CD1c-positive myeloid dendritic cell (primary cell): Measurements from ENCODE around the gene ARID4B.
A peak's percentile ranks its signal among the peaks of the same experiment; 100 is the strongest.
"Not testable (repeated sequence)": the region's sequence is repeated elsewhere in the genome, so short reads cannot be mapped to it uniquely, and the experiment has no call there.

Experiments
- DNase-seq: peaks from one replicate; pipeline ENCODE4 v3.0.0-alpha.2; 2016; ENCODE audit errors: extremely low spot score

ARID4B gene, protein sequence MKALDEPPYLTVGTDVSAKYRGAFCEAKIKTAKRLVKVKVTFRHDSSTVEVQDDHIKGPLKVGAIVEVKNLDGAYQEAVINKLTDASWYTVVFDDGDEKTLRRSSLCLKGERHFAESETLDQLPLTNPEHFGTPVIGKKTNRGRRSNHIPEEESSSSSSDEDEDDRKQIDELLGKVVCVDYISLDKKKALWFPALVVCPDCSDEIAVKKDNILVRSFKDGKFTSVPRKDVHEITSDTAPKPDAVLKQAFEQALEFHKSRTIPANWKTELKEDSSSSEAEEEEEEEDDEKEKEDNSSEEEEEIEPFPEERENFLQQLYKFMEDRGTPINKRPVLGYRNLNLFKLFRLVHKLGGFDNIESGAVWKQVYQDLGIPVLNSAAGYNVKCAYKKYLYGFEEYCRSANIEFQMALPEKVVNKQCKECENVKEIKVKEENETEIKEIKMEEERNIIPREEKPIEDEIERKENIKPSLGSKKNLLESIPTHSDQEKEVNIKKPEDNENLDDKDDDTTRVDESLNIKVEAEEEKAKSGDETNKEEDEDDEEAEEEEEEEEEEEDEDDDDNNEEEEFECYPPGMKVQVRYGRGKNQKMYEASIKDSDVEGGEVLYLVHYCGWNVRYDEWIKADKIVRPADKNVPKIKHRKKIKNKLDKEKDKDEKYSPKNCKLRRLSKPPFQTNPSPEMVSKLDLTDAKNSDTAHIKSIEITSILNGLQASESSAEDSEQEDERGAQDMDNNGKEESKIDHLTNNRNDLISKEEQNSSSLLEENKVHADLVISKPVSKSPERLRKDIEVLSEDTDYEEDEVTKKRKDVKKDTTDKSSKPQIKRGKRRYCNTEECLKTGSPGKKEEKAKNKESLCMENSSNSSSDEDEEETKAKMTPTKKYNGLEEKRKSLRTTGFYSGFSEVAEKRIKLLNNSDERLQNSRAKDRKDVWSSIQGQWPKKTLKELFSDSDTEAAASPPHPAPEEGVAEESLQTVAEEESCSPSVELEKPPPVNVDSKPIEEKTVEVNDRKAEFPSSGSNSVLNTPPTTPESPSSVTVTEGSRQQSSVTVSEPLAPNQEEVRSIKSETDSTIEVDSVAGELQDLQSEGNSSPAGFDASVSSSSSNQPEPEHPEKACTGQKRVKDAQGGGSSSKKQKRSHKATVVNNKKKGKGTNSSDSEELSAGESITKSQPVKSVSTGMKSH (N-terminal part only)

DNA sequence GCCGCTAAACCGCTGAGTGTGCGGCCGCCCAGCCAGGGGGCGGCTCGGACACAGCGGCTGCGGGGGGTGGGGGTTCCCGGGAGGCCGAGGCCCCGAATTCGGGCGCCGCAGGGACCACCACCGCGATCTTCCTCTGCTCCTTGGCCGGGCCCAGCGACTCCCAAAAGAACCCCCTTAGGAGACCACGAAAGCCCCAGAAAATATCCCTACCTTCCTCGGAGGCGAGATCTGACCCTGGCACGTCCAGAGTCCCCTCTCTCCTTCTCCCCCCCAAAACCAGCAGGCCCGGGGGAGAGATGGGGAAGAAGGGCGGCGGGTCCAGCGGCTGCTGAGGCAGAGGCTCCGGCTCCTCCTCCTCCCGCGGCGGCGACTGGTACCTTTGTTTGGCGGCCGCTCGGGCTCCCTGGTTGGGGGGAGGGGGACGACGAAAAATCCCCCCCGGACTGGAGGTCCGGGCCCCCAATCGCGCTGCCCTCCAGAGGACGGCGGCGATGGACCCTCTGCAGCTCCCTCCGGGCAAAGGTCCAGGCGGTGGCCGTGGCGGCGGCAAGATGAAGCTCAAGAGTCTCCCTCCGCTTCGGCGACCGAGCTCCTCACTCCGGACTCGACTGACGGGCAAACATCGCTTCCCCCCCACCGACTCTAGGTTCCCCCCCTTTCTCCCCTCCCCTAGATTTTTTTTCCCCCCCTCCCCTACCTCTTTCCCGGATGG is at the start of gene ARID4B:
Gene ARID4B (minus strand): TSS at position 621 of the 712 bp plus-strand sequence. CDS start 1,260 bp downstream, outside the sequence.
- DNase-seq = no peak

DNA sequence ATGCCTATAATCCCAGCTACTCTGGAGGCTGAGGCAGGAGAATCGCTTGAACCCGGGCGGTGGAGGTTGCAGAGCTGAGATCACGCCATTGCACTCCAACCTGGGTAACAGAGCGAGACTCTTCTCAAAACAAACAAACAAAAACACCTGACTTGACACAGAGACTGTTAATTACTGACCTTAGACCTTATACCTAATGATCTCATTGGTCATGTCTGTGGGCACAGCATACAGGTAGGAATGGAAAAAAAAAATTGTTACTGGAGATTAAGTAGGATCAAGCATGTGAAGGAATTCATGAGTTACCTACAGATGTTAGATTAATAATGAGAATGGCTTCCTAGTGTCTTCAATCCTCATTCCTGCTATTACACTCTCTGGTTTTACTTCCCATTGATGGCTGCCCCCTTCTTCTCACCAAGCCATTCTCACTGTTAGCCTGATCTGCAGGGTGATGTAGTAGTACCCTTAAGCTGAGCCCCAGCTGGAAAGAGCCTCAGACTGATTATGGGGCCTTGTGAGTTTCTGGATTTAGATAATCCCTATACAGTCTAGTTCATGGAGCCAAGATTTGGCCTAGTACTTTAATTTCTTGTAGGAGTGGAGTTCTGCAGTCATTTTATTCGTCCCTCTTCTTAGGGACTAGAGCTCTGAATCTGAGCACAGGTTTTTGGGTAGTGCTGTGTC is 48.1 kb upstream of the ARID4B start:
- DNase-seq = no peak

DNA sequence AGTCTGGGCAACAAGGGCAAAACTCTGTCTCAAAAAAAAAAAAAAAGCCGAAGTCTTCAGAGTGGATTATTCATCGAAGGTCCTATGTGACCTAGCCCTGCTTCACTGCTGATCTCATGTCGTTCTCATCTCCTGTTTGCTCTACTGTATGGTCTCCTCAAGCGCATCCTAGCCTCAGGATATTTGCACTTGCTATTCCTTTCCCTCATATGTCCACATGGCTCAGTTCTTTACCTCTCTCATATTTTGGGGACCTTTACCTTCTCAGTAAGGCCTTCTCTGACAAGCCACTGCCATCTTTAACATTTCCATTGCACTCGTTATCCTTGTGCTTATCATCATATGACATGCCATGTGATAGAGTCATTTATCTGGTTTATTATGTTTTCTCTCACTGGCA is 41.8 kb upstream of the ARID4B start:
- no peak for DNase-seq

DNA sequence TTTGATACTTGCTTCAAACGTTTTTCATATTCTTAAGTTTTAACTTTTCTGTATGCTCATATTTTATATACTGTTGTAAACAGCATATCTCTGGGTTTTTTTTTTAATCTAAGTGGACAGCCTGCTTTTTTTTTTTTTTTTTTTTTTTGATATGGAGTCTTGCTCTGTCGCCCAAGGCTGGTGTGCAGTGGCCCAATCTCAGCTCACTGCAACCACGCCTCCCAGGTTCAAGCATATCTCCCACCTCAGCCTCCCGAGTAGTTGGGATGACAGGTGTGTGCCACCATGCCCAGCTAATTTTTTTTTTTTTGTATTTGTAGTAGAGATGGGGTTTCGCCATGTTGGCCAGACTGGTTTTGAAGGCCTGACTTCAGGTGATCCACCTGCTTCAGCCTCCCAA is 40.4 kb upstream of the ARID4B start:
- no peak for DNase-seq

DNA sequence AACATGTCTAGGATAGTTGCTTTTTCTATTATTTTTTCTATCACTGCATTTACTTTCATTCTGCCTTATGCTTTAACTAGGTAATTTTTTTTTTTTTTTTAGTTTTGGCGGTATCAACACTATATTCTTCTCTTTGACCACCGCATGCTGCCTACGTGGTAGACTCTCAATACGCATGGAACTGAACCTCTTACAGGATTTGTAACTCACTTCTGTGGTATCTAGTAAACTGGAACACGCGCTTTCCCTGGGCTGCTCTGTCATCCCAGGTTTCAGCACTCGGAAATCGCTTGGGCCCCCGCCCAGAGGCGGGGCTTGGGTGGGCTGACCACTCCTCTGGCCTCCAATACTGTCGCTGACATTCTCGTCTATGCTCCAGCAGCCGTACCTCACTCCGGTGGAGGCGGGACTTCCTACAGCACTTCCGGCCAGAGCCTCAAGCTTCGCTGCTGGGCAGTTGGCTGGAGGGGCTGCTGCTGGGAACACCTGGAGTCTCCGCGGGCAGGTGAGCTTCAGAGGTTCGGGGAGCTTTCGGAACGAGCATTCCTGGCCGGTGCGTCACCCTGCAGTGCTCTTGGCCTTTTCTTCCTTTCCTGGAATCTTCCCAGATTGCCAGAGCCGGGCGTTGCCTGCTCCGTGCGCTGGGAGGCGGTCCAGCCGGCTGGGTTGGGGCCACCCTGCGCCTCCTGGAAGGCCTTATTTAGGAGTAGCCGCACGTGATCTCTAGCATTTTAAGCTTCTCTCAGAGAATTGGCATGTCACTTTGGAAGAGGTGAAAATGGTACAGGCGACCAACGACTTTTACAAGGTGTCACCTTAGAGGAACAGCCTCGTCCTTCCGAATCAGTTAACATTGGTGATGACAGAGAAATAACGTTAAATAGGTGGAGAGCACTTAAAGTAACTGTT is 39.3 kb upstream of the ARID4B start, which contains the start of gene TBCE:
Gene TBCE (plus strand): TSS at position 428 of the 909 bp plus-strand sequence. CDS start 12,623 bp downstream, outside the sequence.
- DNase-seq = peak; percentile 96

DNA sequence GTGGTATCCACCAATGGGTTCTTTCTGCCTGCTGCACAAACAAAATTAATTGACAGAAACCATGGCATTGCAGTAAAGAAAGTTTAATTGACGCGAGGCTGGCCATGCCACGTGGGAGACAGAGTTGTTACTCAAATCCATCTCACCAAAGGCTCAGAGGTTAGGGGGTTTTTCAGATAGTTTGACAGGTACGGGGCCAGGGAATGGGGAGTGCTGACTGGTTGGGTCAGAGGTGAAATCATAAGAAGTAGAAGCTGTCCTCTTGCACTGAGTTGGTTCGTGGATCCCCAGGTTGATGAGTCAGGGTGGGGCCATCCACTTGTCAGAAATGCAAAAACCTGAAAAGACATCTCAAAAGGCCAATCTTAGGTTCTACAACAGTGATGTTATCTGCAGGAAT is 38.3 kb upstream of the ARID4B start:
- no peak for DNase-seq

DNA sequence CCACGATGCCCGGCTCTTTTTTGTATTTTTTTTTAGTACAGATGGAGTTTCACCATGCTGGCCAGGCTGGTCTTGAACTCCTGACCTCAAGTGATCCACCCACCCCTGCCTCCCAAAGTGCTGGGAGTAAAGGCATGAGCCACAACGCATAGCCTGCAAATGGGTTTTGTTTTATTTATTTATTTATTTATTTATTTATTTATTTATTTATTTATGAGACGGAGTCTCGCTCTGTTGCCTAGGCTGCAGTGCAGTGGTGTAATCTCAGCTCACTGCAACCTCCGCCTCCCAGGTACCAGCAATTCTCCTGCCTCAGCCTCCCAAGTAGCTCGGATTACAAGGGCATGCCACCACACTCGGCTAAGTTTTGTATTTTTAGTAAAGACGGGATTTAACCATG is 36.2 kb upstream of the ARID4B start:
- not testable (repeated sequence) for DNase-seq

DNA sequence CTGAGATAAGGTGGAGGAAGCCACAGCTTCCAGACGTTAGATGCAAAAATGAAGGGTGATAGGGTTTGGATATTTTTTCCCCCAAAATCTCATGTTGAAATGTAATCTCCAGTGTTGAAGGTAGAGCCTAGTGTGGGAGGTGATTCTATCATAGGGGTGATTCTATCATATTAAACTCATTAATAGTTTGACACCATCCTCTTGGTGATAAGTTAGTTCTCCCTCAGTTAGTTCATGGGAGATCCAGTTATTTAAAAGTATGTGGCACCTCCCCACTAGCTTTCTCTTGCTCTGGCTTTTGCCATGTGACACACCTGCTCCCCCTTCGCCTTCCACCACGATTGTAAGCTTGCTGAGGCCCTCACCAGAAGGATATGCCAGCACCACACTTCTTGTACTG is 30.9 kb upstream of the ARID4B start:
- no peak for DNase-seq

DNA sequence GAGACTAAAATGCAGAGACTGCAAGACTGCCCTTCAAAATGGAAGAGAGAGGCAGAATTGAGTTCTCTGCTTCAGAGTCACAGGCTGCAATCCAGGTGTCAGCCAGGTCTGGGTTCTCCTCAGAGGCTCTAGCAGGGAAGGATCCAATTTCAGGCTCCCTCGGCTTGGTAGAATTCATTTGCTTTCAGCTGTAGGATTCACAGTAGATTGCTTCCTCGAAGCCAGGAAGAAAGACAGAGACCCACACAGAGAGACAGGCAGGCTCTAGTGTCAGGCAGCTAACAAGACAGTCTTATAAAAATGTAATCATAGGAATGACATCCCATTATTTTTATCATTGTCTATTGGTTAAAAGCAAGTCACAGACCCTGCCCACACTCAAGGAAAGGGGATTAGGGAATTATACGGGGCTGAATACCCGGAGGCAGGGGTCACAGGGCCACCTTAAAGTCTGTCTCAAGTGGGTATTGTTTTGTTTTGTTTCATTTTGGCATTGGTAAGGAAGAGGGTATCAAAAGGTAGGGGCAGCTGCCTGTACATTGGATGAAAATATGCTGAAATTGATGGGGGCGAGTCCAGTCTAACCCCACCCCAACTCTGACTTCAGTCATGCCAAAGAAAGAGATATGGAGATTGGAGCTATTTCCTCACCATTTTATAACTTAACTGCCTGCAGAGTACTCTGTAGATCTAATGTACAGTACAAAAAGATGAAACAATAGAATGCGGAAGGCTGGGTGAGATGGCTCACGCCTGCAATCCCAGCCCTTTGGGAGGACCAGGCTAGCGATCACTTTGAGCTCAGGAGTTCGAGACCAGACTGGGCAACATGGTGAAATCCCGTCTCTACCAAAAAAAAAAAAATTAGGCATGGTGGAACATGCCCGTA is 29.8 kb upstream of the ARID4B start:
- no peak for DNase-seq

DNA sequence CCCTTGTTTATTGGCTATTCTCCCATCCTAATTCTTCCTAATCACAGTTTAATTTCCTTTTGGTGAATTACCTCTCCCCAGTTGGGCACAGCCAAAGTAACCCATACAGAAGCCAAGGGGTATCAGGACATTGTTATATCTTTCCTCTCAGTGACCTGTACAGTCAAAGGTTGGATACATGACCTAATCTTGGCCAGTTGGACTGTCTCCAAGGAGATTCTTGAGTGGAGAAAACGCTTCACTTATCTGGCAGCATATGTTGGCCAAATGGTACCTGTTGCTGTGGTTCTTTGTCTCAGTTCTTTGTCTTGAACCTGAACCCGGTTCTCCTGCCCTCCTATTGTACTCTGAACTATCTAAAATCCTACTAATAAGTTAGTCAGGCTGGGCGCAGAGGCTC is 23.9 kb upstream of the ARID4B start:
- DNase-seq = no peak

DNA sequence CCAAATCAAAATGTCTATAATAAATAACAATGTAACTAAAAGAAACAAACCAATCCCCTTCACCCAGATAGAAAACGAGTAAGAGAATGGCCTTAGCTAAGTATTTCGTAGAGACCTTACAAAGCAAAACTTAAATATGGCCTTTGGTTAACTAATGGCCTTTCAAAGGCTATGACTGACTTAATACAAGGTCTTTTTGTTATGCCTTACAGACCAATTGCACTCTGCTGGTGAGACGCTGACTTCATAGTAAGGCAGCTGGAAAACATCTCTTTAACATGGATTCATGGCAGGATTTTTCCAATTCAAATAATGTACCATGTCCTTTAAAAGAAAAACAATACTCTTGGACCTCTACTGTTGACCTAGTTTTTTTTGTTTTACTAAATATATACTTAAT is 23.5 kb upstream of the ARID4B start:
- no peak for DNase-seq

DNA sequence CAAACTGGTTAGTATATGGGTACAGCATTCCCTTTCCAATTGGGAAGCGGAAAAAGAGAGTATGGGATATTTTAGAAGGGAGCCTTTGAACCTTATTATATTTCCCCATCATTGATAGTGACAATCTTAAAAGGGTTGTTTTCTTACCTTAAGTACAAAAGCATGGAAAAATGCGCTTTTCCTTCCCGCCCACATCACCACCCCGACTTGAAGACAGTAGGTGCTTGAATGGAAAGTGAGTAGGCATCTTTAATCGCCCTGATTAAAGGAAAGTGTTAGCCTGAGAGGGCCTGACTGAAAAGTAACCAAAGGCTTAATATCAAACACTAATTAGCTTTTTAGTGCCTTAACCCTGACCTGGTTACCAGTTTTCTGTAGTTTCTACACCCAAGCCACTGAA is 15.7 kb upstream of the ARID4B start:
- DNase-seq = no peak

DNA sequence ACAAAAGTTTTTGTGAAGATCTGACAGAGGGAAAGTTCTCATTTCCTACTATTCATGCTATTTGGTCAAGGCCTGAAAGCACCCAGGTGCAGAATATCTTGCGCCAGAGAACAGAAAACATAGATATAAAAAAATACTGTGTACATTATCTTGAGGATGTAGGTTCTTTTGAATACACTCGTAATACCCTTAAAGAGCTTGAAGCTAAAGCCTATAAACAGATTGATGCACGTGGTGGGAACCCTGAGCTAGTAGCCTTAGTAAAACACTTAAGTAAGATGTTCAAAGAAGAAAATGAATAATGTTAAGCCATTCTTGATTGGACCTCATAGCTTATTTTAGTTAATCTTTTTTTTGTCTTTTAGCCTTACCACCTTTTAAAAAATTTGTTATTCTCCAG is 14.5 kb upstream of the ARID4B start:
- no peak for DNase-seq

DNA sequence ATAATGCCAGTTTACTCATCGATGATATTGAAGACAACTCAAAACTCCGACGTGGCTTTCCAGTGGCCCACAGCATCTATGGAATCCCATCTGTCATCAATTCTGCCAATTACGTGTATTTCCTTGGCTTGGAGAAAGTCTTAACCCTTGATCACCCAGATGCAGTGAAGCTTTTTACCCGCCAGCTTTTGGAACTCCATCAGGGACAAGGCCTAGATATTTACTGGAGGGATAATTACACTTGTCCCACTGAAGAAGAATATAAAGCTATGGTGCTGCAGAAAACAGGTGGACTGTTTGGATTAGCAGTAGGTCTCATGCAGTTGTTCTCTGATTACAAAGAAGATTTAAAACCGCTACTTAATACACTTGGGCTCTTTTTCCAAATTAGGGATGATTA is 14.1 kb upstream of the ARID4B start:
- DNase-seq = no peak

DNA sequence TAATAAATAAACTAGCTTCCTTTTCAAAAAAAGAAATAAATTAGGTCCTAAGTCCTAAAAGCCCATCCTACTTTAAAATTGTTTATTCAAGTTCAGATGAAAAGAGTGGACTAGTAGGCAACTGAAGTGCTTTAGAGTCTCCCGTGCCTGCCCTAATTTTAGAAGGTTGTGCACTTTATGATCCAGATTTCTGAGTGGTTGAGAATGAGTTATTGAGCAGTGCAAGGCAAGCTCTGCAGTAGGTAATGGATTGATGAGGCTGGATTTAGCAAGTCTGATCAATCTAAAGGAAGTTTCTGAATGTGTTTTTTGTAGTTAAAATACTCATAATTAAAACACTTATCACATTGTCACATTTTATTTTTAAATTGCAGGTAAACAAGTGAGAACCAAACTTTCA is 13.4 kb upstream of the ARID4B start:
- no peak for DNase-seq

DNA sequence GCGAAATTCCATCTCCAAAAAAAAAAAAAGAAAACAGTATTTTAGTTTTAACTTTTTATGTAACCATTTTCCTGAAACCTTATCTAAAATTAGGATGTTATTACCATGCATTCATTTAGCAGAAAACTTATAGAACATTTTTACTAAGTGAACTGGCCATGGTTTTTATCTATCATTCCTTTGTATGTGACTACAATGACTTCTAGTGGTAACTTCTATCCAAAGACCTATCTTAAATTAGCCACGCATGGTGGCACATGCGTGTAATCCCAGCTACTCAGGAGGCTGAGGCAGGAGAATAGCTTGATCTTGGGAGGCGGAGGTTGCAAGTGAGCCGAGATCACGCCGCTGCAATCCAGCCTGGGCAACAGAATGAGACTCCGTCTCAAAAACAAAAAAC is 11.8 kb upstream of the ARID4B start:
- no peak for DNase-seq

DNA sequence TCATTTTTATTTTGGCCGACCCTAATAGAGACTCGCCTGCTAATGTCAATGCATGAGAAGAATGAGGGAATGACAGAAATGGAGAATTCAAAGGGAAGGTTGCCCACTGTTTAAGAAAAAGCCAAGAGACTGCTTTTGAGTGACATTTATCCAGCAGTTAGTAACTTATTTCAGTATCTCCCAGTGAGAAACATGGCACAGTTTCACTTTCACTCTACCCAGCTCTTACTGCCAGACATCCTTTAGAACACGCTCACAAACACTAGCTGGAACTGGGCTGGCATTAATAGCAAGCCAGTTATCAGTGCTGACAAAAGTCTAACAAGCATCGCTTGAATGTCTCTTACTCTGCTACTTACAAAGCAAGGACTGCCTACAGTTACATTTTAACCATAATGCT is 8.9 kb upstream of the ARID4B start:
- DNase-seq = no peak

DNA sequence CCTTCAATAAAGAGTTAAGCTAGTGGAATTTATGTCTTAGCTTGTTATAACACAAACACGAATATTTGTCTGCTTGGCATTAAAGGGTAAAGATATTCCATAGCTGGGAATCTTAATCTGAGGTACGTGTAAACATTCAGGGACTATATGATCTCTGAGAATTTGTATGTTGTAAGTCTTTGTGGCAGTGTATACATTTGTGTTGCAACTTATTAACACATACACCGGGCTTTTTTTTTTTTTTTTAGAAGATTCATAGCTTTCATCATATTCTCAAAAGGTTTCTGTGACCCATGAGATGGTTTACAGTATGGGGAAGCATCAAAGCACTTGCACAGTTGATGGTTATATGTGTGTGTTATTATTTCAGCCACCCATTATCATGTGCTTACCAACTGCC is 3.4 kb upstream of the ARID4B start:
- DNase-seq = peak; percentile 11

DNA sequence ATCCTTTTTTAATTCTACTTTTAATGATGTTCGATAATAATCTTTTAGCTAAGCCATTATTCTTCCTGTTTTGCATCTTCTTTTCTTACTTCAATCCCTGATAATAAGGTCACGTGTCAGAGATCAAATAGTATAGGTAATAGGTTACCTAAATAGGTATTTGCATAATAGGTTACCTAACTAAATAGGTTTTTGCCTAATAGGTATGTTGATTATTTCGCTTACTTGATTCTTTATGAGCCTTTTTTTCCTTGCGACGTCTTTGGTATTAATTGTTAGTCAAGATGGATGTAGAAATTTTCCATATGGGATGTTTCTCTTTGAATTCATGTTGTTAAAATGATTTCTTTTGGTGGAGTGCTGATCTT is 2.9 kb upstream of the ARID4B start:
- DNase-seq = no peak
